HG02981 (cell line): ENCODE results near the gene ASIC3.
"Not testable (repeated sequence)": the region's sequence is repeated elsewhere in the genome, so short reads cannot be mapped to it uniquely, and the experiment has no call there.

Experiments used
- ATAC-seq: cut with Tn5 transposase; IDR thresholded peaks from one replicate; pipeline ENCODE4 v1.9.1; 2021; ENCODE audit warnings: mild to moderate bottlenecking, moderate library complexity; ENCODE audit not compliant: unreplicated experiment

ASIC3 gene

DNA sequence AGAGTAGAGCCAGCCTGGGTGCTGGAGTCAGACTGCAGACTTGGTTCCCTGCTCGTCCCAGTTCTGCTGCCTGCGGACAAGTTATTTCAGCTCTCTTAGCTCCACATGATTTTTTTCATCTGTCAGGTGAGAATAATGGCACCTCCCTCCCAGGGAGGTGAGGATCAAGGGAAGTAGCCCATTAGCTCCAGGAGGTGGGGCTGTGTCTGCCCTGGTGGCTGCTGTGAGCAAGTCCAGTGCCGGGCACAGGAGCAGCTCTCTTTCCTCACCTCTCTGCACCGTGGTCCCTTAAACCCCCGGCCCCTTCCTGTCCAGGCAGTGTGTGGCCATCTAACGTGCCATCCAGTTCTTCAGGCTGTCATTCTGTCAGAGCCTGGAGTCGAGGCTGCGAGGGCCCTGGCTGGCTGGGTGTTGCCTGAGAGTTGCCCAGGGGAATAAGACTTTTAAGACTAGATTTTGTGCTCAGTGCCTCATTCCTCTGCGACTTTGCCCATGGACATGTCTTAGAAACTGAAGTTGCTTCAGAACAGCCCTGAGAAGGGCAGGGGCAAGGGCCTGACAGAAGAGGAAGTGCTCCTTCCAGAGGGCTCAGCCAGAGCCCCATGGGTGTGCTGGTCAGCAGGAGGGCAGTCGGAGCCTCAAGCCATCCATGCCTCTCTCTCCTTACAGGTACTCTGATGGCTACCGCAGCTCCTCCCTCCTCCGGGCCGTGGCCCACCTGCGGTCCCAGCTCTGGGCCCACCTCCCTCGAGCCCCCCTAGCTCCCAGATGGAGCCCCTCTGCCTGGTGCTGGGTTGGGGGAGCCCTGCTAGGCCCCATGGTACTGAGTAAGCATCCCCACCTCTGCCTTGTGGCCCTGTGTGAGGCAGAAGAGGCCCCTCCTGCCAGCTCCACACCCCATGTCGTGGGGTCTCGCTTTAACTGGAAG lies 15.1 kb upstream of the ASIC3 start:
- ATAC-seq, result no peak

DNA sequence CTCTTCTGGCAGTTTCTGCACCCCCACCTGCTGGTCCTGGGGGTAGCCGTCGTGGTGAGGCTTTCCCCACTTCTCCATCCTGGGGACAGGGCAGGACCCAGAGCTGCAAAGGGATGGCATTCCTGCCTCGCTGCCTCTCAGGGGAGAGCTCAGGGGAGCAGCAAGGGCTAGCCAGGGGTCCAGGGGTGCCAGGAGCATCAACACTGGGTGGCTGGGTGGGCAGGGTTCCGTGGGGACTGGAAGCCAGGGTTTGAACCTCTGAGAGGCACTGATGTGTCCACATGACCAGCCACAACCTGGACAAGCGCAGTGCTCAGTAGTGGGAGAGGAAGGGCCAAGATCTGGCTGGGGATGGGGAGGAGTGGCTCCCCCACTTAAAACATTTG lies 14.5 kb upstream of the ASIC3 start:
- no peak for ATAC-seq

DNA sequence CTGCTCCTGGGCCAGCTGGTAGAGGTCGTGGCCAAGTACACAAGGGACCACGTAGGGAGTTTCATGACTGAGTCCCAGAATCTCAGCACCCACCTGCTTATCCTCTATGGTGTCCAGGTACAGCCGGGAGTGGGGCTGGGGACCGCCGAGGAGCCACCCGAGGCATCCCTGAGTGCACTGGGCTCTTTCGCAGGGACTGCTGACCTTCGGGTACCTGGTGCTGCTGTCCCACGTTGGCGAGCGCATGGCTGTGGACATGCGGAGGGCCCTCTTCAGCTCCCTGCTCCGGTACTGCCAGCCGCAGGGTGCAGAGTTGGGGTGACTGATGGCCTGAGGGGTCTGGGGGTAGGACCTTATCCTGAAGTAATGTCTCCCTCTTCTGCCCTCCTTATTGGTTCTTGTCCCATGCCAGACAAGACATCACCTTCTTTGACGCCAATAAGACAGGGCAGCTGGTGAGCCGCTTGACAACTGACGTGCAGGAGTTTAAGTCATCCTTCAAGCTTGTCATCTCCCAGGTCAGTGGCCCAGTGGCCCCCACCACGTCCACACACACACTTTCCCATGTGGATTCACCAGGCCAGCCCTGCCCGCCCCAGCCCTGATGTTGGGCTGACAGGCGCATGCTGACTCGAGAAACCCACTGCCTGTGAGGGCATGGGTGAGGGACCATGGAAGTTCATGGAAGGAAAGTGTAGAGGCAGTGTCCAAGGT lies 13.9 kb upstream of the ASIC3 start:
- no peak for ATAC-seq

DNA sequence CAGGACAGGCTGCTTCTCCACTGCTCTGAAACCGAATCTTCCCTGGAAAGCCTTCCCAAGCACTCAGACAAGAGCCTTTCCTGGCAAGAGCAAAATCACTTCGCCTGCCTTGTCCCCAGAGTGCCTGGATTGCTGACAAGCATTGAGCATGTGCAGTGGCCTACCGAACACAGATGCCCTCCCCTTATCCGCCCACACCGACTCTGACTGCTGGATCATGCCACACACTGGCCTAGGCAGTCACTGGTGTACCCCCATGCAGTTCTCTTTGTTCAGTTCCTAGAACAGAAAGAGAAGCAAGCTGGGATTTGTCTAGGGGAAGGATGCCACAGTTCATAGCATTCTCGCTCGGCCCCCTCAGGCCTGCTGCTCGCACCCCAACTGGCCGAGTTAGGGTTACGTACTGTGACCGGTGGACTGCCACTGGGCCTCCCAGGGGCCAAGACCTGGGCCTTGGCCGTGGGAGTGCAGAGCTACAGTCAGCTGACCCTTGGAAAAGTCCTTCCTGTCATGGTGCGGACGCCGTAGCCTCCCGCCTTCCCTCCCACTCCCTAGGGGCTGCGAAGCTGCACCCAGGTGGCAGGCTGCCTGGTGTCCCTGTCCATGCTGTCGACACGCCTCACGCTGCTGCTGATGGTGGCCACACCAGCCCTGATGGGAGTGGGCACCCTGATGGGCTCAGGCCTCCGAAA lies 13.2 kb upstream of the ASIC3 start:
- no peak for ATAC-seq

DNA sequence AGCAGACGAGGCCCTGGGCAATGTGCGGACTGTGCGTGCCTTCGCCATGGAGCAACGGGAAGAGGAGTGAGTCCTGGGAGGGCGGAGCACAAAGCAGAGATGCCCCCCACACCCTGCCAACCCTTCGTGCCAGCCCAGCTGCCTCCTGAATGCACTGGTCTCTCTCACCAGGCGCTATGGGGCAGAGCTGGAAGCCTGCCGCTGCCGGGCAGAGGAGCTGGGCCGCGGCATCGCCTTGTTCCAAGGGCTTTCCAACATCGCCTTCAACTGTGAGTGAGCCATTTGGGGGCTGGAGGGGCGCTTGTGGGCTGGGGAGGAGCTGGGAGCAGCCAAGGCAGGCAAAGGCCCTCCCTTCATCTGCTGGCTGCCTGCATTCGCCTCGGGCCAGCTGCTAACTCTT lies 12.4 kb upstream of the ASIC3 start:
- ATAC-seq, result no peak

DNA sequence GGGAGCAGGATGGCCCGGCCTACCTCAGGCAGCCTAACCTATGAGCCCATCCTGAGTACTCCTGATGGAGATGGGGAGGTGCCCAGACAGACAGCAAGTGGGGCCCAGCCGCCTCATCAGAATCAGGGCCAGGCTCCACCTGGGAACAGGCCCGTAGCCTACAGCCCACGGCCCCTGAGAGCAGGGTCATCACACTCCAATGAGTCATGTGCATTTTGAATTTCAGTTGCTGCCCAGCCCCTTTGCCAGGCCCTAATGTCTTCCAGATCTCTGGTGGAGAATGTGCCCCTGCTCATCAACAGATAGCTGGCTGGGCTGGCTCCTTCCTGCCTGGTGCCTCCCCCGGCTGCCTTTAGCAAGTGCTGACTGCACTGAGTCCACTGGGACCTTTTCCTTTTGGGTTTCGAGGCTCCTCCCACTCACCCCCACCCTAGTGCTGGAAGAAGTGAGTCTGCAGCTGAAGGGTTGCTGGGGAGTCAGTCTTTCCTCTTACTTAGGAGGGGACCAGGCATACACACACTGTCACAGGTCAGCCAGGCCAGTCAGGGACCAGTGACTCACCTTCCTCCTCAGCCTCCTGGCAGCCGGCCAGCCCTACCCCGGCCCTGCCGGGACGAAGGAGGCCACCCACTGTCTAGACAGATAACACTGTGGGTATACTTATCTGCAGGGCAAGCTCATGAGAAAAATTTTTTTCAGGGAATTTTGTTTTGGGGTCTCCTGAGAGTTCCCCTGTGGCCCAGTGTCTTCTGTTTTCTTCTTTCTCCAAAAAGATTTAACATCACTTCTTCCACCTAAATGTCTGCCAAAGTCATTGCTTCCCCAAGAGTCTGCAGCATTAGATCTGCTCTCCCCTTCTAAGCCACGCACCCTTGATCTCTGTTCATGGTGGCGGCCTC lies 9.1 kb upstream of the ASIC3 start:
- no peak for ATAC-seq

DNA sequence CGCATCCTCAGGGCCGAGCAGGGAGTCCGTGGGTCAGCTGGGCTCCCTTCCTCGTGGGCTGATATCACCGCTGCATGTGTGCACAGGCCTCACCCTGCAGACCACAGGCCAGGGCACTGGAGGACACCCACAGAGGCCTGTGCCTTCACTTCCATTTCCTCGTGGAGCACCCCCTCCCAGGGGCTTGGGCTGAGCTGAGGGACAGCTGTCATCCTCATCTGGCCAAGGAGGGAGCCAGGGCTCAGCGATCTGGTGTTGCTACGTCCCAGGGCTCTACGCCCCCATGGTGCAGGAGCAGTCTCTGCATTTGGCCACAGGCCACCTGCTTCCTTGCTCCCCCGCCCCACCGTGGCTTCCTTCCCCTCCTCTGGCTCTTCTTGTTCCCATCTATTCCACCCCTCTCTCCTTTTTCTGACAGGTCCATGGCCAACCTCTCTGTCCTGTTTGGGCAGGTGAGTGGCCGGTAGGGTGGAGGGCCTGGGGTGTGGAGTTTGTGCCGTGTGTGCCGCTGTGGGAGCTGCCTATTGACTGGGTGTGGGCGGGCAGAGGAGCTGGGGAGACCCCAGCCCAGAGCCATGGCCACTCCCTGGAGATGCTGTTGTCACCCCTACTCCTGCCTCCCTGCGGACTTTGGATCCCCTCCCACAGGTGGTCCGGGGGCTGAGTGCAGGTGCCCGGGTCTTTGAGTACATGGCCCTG lies 8.3 kb upstream of the ASIC3 start:
- ATAC-seq, result no peak

DNA sequence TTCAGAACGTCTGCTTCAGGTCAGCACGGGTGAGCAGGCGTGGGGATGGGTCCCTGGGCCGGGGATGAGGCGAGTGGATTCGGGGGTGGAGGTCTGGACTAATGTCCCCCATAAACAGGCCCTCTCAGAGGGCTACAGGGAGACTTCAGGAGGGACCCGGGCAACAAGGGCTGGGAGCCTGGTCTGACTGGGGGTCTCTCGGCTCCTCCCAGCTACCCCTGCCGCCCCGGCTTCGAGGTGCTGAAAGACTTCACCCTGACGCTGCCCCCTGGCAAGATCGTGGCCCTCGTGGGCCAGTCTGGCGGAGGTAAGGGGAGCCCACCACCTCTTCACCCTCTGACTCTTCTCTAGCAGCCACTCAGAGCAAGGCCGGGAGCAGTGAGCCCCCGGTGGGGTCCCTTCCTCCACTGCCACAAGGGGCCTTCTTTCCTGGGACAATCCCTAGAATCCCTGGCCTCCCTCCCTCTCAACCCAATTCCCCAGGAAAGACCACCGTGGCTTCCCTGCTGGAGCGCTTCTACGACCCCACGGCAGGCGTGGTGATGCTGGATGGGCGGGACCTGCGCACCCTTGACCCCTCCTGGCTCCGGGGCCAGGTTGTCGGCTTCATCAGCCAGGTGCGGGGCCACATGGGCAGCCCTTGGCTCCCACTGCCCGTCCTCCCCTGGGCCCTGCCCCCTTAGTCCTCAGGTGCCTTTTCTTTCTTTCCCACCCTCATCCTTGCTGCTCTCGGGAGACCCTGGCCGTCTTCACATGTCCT lies 7.5 kb upstream of the ASIC3 start:
- no peak for ATAC-seq

DNA sequence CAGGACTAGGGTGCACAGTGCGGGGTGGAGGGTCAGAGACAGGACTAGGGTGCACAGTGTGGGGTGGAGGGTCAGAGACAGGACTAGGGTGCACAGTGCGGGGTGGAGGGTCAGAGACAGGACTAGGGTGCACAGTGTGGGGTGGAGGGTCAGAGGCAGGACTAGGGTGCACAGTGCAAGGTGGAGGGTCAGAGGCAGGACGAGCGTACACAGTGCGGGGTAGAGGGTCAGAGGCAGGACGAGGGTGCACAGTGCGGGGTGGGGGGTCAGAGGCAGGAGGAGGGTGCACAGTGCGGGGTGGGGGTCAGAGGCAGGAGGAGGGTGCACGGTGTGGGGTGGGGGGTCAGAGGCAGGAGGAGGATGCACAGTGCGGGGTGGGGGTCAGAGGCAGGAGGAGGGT lies 4.9 kb upstream of the ASIC3 start:
- not testable (repeated sequence) for ATAC-seq

DNA sequence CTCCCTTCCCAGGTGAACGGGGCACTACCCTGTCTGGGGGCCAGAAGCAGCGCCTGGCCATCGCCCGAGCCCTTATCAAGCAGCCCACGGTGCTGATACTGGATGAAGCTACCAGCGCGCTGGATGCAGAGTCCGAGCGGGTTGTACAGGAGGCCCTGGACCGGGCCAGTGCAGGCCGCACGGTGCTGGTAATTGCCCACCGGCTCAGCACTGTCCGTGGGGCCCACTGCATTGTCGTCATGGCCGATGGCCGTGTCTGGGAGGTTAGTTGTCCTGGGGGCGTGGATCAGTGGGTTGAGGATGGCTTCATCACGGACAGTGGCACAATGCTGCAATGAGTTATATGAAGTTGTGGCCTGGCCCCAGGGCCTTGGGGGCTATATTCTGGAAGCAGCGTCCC lies 4.4 kb upstream of the ASIC3 start:
- no peak for ATAC-seq

DNA sequence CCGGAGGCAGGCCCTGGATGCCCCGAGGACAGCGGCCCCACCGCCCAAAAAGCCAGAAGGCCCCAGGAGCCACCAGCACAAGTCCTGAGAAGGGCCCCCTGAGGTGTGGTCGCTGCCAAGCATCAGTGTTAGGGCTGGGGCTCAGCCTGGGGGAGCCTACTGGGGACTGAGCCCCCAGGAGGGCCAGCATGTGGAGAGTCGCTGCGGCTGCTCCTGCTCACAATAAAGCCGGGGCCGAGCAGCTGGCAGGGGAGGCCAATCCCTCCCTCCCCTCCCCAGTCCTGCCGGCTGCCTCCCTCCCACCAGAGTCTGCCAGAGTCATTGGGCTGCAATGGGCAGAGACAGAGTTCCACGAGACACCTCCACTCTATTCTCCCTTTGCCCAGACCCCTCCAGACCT lies 3.1 kb upstream of the ASIC3 start:
- no peak for ATAC-seq

DNA sequence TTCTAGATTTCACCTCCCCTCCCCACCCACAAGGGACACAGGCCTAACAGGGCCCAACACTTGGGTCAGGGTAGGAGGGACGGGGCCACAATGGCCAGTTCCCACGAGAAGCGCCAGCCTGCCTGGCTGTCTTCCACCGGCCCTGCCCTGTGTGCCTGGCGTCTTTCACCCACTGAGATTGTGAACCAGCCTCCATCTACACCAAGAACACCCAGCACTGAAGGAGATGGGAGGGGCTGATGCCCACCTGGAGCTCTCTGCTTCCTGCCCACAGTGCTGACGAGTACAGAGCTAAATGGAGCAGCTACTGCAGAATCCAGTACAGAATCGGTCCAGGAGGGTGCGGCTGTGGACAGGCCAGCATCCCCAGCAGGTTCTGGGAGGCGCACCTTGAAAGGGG lies 2.4 kb upstream of the ASIC3 start:
- no peak for ATAC-seq

DNA sequence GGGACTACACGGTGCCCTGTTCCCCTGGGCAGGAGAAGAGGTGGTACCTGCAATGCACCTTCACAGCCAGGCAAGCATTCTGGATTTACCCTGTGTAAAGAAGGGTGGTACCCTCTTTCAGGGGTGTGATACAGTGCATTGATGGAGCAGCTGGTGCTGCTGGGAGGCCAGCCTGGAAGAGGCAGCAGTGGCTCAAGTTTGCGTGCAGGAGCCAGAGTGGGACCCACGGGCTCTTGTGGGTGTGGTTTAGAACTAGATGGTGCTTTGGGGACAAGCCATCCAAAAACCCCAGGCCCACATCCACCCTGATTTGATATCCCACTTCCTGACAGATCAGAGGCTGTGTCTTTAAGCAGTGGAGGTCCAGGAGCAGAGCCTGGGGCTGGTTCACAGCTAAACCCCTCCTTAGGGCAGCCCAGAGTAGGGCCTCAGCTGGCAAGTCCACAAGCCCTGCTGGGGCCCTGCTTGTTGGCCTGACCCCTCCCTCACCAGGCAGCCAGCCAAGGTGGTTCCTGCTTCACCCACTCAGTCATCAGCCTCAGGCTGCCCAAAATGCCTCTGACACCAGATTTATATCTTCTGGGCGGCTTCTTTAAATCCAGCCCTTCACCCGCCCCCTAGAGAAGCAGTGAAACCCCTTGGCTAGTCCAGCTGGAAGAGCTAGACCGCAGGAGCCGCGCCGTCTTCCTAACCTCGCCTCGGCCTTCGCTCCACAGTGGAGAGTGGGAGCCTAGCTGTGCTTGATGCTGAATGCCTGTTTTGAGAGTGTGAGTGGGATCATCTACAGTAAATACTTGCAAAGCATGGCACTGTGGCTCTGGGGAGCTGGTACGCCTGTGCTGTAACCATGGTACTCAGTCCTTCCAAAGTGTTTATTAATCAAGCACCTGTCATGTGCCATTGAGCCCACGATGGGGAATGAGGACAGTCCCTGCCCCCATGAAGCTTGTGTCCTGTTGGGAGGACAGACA lies 1.4 kb upstream of the ASIC3 start:
- ATAC-seq, result no peak

DNA sequence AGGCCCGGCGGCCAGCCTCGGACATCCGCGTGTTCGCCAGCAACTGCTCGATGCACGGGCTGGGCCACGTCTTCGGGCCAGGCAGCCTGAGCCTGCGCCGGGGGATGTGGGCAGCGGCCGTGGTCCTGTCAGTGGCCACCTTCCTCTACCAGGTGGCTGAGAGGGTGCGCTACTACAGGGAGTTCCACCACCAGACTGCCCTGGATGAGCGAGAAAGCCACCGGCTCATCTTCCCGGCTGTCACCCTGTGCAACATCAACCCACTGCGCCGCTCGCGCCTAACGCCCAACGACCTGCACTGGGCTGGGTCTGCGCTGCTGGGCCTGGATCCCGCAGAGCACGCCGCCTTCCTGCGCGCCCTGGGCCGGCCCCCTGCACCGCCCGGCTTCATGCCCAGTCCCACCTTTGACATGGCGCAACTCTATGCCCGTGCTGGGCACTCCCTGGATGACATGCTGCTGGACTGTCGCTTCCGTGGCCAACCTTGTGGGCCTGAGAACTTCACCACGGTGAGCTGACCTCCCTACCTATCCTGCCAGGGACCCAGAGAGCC lies 656 bp downstream of the ASIC3 start:
- no peak for ATAC-seq

DNA sequence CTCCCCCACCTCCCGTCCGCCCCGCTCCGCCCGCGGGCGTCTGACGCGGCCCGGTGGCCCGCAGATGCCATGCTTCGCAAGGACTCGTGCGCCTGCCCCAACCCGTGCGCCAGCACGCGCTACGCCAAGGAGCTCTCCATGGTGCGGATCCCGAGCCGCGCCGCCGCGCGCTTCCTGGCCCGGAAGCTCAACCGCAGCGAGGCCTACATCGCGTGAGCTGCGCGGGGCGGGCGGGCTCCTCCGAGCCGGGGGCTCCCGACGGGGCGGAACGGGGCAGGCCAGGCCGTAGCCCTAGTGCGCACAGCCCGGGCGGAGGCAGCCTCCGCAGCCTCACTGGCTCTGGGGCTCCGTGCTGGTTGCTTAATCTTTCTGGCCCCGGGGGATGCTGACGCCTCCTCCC lies 2.8 kb downstream of the ASIC3 start:
- ATAC-seq, result no peak

DNA sequence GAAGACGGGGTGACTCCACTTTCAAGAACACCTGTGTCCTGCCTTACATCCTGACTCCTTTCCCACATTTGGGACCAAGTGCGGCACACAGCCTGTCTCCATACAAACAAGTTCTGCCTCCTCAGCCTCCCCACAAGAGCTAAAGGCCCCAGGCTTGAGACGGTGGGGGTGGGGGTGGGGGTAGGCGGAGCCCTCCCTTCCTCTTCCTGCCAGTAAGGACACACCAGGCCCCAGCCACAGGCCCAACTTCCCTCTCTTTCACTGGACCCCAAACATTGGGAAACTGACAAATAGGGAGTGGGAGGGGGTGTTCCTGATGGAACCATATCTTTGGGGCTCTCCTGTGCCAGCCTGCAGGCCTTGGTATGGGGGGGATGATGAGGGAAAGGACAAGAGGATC lies 4.8 kb downstream of the ASIC3 start:
- ATAC-seq, result no peak

DNA sequence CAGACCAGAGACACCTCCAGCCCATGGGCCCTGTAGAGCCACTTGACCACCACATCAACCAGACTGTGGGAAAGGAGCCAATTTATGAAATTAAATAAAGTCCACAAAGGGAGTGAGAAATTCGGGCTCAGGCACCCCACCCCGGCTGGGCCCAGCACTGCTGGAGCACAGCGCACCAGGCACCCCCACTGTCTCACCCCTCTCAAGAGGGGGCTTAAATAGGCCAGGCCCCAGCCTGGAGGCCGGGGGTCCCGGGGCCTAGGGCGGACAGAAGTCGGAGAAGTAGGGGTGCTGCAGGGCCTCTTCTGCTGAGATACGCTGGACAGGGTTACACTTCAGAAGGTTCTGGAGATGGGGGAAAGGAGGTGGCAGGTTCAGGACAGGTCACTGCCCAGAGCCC lies 5.4 kb downstream of the ASIC3 start:
- ATAC-seq, result no peak

DNA sequence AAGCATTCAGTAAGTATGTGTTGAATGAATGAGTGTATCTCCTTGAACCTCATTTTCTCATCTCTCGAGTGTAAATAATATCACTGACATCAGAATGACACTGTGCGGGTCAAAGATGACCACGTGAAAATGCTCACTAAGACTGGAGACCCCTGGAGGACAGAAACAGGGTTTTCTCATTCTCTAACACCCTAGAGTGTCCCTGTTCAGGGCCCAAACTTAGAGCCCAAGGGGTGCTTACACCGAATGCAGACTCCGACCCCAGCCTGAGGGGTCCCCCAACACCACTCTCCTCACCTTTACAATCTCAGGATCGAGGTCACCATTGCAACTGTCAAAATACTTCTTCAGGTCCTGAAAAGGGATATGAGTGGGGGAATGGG lies 7.9 kb downstream of the ASIC3 start:
- no peak for ATAC-seq
